Activated T-cell treated with anti-CD3 and anti-CD28 coated beads, Interleukin-2, amount 50 U/mL, for 72 hours (primary cell): ENCODE data around the gene FLAD1. TPM values are rescaled to one million over a fixed set of nuclear protein-coding genes. Genes with fewer than 3 reads are reported as not detected.

ENCODE experiments used
- ATAC-seq, 2 donors: fragments of 150-1000 bp; cut with Tn5 transposase; replicated peaks in 1 of 2; 2 replicates each; pipeline ENCODE4 v1.10.0; 2021; ENCODE audit warnings: moderate library complexity in 2 of 2, mild to moderate bottlenecking in 1 of 2
- DNase-seq, 2 donors: peaks; one replicate each; pipeline ENCODE4 v3.0.0; 2021 to 2022; ENCODE audit warnings: mixed read lengths in 1 of 2
- H3K27ac Mint-ChIP-seq: one replicate; pipeline ENCODE4 v1.8.0; 2022; ENCODE audit warnings: mild to moderate bottlenecking, moderate library complexity, mixed read lengths
- H3K27me3 Mint-ChIP-seq: one replicate; pipeline ENCODE4 v1.8.0; 2022; ENCODE audit warnings: low read depth, mixed read lengths
- H3K36me3 Mint-ChIP-seq, 2 donors: one replicate each; pipeline ENCODE4 v1.8.0; 2022; ENCODE audit warnings: mixed read lengths in 2 of 2, mild to moderate bottlenecking in 1 of 2; ENCODE audit not compliant: insufficient read depth in 2 of 2
- H3K4me1 Mint-ChIP-seq: one replicate; pipeline ENCODE4 v1.8.0; 2022; ENCODE audit warnings: low read depth, mixed read lengths
- H3K4me3 Mint-ChIP-seq, 2 donors: one replicate each; pipeline ENCODE4 v1.8.0; 2022; ENCODE audit warnings: mild to moderate bottlenecking in 2 of 2, mixed read lengths in 2 of 2, moderate library complexity in 2 of 2
- H3K9me3 Mint-ChIP-seq, 2 donors: one replicate each; pipeline ENCODE4 v1.8.0; 2022; ENCODE audit warnings: mixed read lengths in 2 of 2
- total RNA-seq, 2 donors: library from RNA; stranded (reverse); gene quantifications; one replicate each; pipeline ENCODE4 v1.2.3, GENCODE V29; 2022

FLAD1 gene
- total RNA-seq, 2 donors from 2014 or later = 45.5 to 55.1 TPM

GRCh38 chr1:155009742-155010141, 26.6 kb downstream of the FLAD1 start:
- ATAC-seq (no peak), DNase-seq (no peak)
- Mint-ChIP-seq H3K4me3 (peak overlapping the region; percentile 78 to 99), H3K4me1 (peaks cover 81% of the 10 kb centered on the region), H3K9me3 (no peaks in the 10 kb centered on the region), H3K27ac (peak overlapping the region; percentile 78), H3K36me3 (peaks cover 8 to 11% of the 10 kb centered on the region in 2 donors), H3K27me3 (no peaks in the 10 kb centered on the region)

GRCh38 chr1:155010211-155010918, 27.2 kb downstream of the FLAD1 start:
- Mint-ChIP-seq H3K4me3 (peak overlapping the region; percentile 78 to 99), H3K4me1 (peaks cover 80% of the 10 kb centered on the region), H3K36me3 (peaks cover 8 to 11% of the 10 kb centered on the region in 2 donors), H3K27ac (peak overlapping the region; percentile 78), H3K27me3 (no peaks in the 10 kb centered on the region), H3K9me3 (no peaks in the 10 kb centered on the region)
- DNase-seq (no peak), ATAC-seq (no peak)

- ATAC-seq (no peak), DNase-seq (no peak)
- H3K27me3 Mint-ChIP-seq = no peaks in the 10 kb centered on the region
- peak overlapping the region; percentile 83 for H3K27ac Mint-ChIP-seq
- H3K4me1 Mint-ChIP-seq = peaks cover 80% of the 10 kb centered on the region
- no peaks in the 10 kb centered on the region for H3K9me3 Mint-ChIP-seq
- H3K4me3 Mint-ChIP-seq = peak overlapping the region; percentile 80 to 99
- peaks cover 8 to 14% of the 10 kb centered on the region in 2 donors for H3K36me3 Mint-ChIP-seq
Observed at GRCh38 chr1:155011004-155011416, 27.9 kb downstream of the FLAD1 start.

GRCh38 chr1:155011437-155012025, 28.4 kb downstream of the FLAD1 start:
- DNase-seq (no peak), ATAC-seq (no peak)
- no peaks in the 10 kb centered on the region for H3K9me3 Mint-ChIP-seq
- no peaks in the 10 kb centered on the region for H3K27me3 Mint-ChIP-seq
- no peak overlapping the region for H3K27ac Mint-ChIP-seq
- peaks cover 8 to 17% of the 10 kb centered on the region in 2 donors for H3K36me3 Mint-ChIP-seq
- peaks cover 80% of the 10 kb centered on the region for H3K4me1 Mint-ChIP-seq
- peak overlapping the region; percentile 80 to 99 for H3K4me3 Mint-ChIP-seq

- no peaks in the 10 kb centered on the region for H3K27me3 Mint-ChIP-seq
- H3K4me3 Mint-ChIP-seq = peak overlapping the region; percentile 64 to 70
- no peaks in the 10 kb centered on the region for H3K9me3 Mint-ChIP-seq
- H3K27ac Mint-ChIP-seq = no peak overlapping the region
- ATAC-seq (peak in 1 of 2 donors; percentile 13), DNase-seq (no peak)
- peaks cover 80% of the 10 kb centered on the region for H3K4me1 Mint-ChIP-seq
- peaks cover 8 to 18% of the 10 kb centered on the region in 2 donors for H3K36me3 Mint-ChIP-seq
Observed at GRCh38 chr1:155012026-155012546, 28.9 kb downstream of the FLAD1 start.

GRCh38 chr1:155012776-155013602, 29.8 kb downstream of the FLAD1 start:
- Mint-ChIP-seq H3K4me3 (peak overlapping the region; percentile 64 to 70), H3K4me1 (peaks cover 74% of the 10 kb centered on the region), H3K27me3 (no peaks in the 10 kb centered on the region), H3K36me3 (peaks cover 8 to 18% of the 10 kb centered on the region in 2 donors), H3K9me3 (no peaks in the 10 kb centered on the region), H3K27ac (peak overlapping the region; percentile 92)
- DNase-seq = no peak
- ATAC-seq = no peak

GRCh38 chr1:155013632-155014031, 30.5 kb downstream of the FLAD1 start:
- ATAC-seq = no peak
- peak overlapping the region; percentile 79 for H3K27ac Mint-ChIP-seq
- no peak for DNase-seq
- H3K4me3 Mint-ChIP-seq = peak overlapping the region; percentile 70 to 71
- H3K9me3 Mint-ChIP-seq = no peaks in the 10 kb centered on the region
- no peaks in the 10 kb centered on the region for H3K27me3 Mint-ChIP-seq
- H3K36me3 Mint-ChIP-seq = peaks cover 8 to 18% of the 10 kb centered on the region in 2 donors
- peaks cover 68% of the 10 kb centered on the region for H3K4me1 Mint-ChIP-seq

- no peak overlapping the region for H3K27ac Mint-ChIP-seq
- ATAC-seq = no peak
Observed at GRCh38 chr1:155014709-155015508, 31.8 kb downstream of the FLAD1 start.

GRCh38 chr1:155015527-155016230, 32.5 kb downstream of the FLAD1 start:
- DNase-seq = no peak
- peaks cover 72% of the 10 kb centered on the region for H3K4me1 Mint-ChIP-seq
- peak overlapping the region; percentile 3 for H3K27ac Mint-ChIP-seq
- no peaks in the 10 kb centered on the region for H3K9me3 Mint-ChIP-seq
- no peaks in the 10 kb centered on the region for H3K27me3 Mint-ChIP-seq
- no peak for ATAC-seq
- peak overlapping the region; percentile 45 to 67 for H3K4me3 Mint-ChIP-seq
- peaks cover 4 to 12% of the 10 kb centered on the region in 2 donors for H3K36me3 Mint-ChIP-seq

More at GRCh38 chr1:155014709-155015508, 31.8 kb downstream of the FLAD1 start:
- Mint-ChIP-seq H3K4me1 (peaks cover 74% of the 10 kb centered on the region), H3K36me3 (peaks cover 4 to 11% of the 10 kb centered on the region in 2 donors), H3K27me3 (no peaks in the 10 kb centered on the region), H3K4me3 (no peak overlapping the region), H3K9me3 (no peaks in the 10 kb centered on the region)
- DNase-seq = no peak

- Mint-ChIP-seq H3K4me1 (peaks cover 67% of the 10 kb centered on the region), H3K9me3 (no peaks in the 10 kb centered on the region), H3K4me3 (peak overlapping the region; percentile 45 to 67), H3K36me3 (peaks cover 4 to 12% of the 10 kb centered on the region in 2 donors), H3K27me3 (no peaks in the 10 kb centered on the region), H3K27ac (no peak overlapping the region)
- DNase-seq = no peak
- no peak for ATAC-seq
Observed at GRCh38 chr1:155016231-155016831, 33.2 kb downstream of the FLAD1 start.

GRCh38 chr1:155017041-155017945, 34.1 kb downstream of the FLAD1 start:
- peaks cover 60% of the 10 kb centered on the region for H3K4me1 Mint-ChIP-seq
- DNase-seq = peak; percentile 94 to 95
- H3K27ac Mint-ChIP-seq = no peak overlapping the region
- H3K27me3 Mint-ChIP-seq = no peaks in the 10 kb centered on the region
- no peaks in the 10 kb centered on the region for H3K9me3 Mint-ChIP-seq
- H3K36me3 Mint-ChIP-seq = peaks cover 4 to 12% of the 10 kb centered on the region in 2 donors
- peak overlapping the region; percentile 50 to 67 for H3K4me3 Mint-ChIP-seq
- peak; percentile 94 for ATAC-seq
